Brain microvascular endothelial cell (primary cell): ENCODE data around the gene DCC.

Source experiments
- DNase-seq: peaks from one replicate; pipeline ENCODE4 v3.0.0-alpha.2; 2020
- H3K27ac ChIP-seq: fragments of 250-450 bp; sonication (Bioruptor Pico); 2 replicates; pipeline ENCODE4 v1.5.1; 2020; ENCODE audit warnings: mild to moderate bottlenecking, moderate library complexity
- H3K27me3 ChIP-seq: fragments of 250-450 bp; sonication (Bioruptor Pico); replicated peaks from 2 replicates; pipeline ENCODE4 v1.5.1; 2020; ENCODE audit warnings: mild to moderate bottlenecking
- H3K36me3 ChIP-seq: fragments of 250-450 bp; sonication (Bioruptor Pico); replicated peaks from 2 replicates; pipeline ENCODE4 v1.5.1; 2020; ENCODE audit warnings: mild to moderate bottlenecking
- H3K4me3 ChIP-seq: 2 replicates; pipeline ENCODE4 v1.5.1; 2011; ENCODE audit warnings: low read depth, mild to moderate bottlenecking, control low read depth, low read length, moderate library complexity
- CTCF ChIP-seq: IDR thresholded peaks from 2 replicates; pipeline ENCODE4 v1.5.1; 2011; ENCODE audit warnings: low read depth, mild to moderate bottlenecking, moderate library complexity, low read length, control low read depth, inconsistent platforms; ENCODE audit errors: missing control alignments
- in situ Hi-C: cut with HindIII; loops from 2 replicates; pipeline ENCODE4 v1.10.0; 2017; ENCODE audit warnings: low sequenced_read_pairs, low pct_ligation_motif_present

The DCC gene

DNA sequence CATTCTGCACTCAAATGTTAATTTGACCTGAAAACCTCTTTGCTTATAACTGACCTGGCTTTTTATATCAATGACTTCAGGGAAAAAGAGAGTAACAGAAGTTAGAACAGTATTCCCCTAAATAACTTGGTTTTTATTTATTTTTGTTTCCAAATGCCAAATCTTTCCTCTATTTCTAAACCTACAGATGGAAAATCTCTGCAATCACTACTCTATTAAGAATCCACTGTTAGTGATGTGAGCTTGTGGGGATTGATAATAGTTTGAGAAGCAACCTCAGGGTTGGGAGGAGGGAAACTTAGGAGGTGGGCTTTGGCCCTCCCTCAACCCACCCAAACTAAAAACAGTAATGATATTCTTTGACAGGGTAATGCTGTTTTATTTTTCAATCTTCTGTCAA, 351.8 kb downstream of the DCC start:
- DNase-seq, result no peak
- Histone ChIP-seq H3K27ac (no peak overlapping the region), H3K27me3 (no peaks in the 10 kb centered on the region), H3K4me3 (no peak overlapping the region), H3K36me3 (no peaks in the 10 kb centered on the region)
- in situ Hi-C loops, result no loop called here
- no peak for TF ChIP-seq CTCF

DNA sequence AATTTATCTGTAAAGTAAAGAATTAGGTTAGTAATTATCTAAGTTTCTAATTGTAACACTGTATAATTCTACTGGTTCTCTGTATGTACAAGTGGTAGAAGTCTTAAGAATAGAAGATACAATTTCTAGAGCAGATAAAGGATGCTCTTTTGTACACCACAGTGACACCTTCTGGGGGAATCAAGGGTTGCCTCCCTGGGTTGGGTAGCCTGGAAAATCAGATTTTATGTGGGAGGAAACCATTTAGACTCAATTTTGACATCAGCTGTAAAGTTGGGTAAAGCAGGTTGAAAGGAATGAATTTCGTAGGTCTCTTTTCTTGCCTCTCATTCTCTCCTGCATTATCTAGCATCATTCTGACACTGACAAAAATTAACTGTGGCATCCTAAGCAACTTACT, 354.8 kb downstream of the DCC start:
- in situ Hi-C loops, result no loop called here
- H3K27me3 ChIP-seq, result no peaks in the 10 kb centered on the region
- no peaks in the 10 kb centered on the region for H3K36me3 ChIP-seq
- peak; percentile 5 for DNase-seq
- H3K27ac ChIP-seq, result no peak overlapping the region
- no peak overlapping the region for H3K4me3 ChIP-seq
- peak; percentile 53 for TF ChIP-seq CTCF

DNA sequence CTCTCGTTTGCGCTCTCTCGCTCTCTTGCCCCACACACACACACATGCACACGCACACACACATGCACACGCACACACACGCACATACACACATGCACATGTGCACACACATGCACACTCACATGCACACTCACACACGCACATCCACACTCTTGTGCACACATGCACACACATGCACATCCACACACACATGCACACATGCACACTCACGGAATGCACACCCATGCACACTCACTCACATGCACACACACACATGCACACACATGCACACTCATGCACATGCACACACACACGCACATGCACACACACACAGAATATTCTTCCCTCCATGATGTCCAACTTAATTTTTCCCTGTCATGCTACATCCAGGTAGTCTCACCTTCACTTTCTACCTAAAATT, 360.1 kb downstream of the DCC start:
- Histone ChIP-seq H3K27ac (no peak overlapping the region), H3K27me3 (no peaks in the 10 kb centered on the region), H3K36me3 (no peaks in the 10 kb centered on the region), H3K4me3 (no peak overlapping the region)
- DNase-seq, result no peak
- no peak for TF ChIP-seq CTCF
- in situ Hi-C loops, result no loop called here

- no peak overlapping the region for H3K4me3 ChIP-seq
- H3K27ac ChIP-seq, result no peak overlapping the region
- in situ Hi-C loops, result no loop called here
- no peak for DNase-seq
- no peaks in the 10 kb centered on the region for H3K36me3 ChIP-seq
- no peaks in the 10 kb centered on the region for H3K27me3 ChIP-seq
- TF ChIP-seq CTCF, result no peak
These were observed 360.8 kb downstream of the DCC start for GRCh38 chr18:52700816-52701215.

- TF ChIP-seq CTCF, result no peak
- Histone ChIP-seq H3K4me3 (no peak overlapping the region), H3K27me3 (no peaks in the 10 kb centered on the region), H3K36me3 (no peaks in the 10 kb centered on the region), H3K27ac (no peak overlapping the region)
- DNase-seq, result no peak
- in situ Hi-C loops, result no loop called here
These were observed 361.4 kb downstream of the DCC start for GRCh38 chr18:52701219-52701935.

GRCh38 chr18:52715421-52715820, 375.4 kb downstream of the DCC start:
- Histone ChIP-seq H3K36me3 (no peaks in the 10 kb centered on the region), H3K27me3 (no peaks in the 10 kb centered on the region), H3K4me3 (no peak overlapping the region), H3K27ac (no peak overlapping the region)
- in situ Hi-C loops, result no loop called here
- no peak for TF ChIP-seq CTCF
- DNase-seq, result no peak
